WTC11 (cell line): Measurements from ENCODE around the gene PKMYT1. TPM values are rescaled to one million over a fixed set of nuclear protein-coding genes. Genes with fewer than 3 reads are reported as not detected.

Source experiments
- ATAC-seq: fragments of 200-7000 bp; cut with Tn5 transposase; 2 replicates; pipeline ENCODE4 v1.10.0; 2021; ENCODE audit warnings: mild to moderate bottlenecking, moderate library complexity
- CTCF ChIA-PET: fragments of 300-600 bp; sonication (Branson Sonifier 250); formaldehyde crosslinking; loops from one replicate; lab custom pipeline; 2021; ENCODE audit warnings: antibody characterized with exemption; lab: Charles Lee
- POLR2A ChIA-PET: fragments of 350-600 bp; sonication (Branson Sonifier 250); formaldehyde crosslinking; loops from one replicate; lab custom pipeline; 2021; ENCODE audit warnings: antibody characterized with exemption; lab: Charles Lee
- DNase-seq: peaks from one replicate; pipeline ENCODE4 v3.0.0; 2021; ENCODE audit warnings: low spot score
- H3K27ac Mint-ChIP-seq: 2 replicates; pipeline ENCODE4 v1.8.0; 2021; ENCODE audit warnings: mixed read lengths
- H3K27me3 Mint-ChIP-seq: 2 replicates; pipeline ENCODE4 v1.8.0; 2021; ENCODE audit warnings: low read depth, mild to moderate bottlenecking, moderate library complexity, mixed read lengths
- H3K36me3 Mint-ChIP-seq: 2 replicates; pipeline ENCODE4 v1.8.0; 2021; ENCODE audit warnings: mixed read lengths
- H3K4me1 Mint-ChIP-seq: 2 replicates; pipeline ENCODE4 v1.8.0; 2022; ENCODE audit warnings: mixed read lengths
- H3K4me3 Mint-ChIP-seq: 2 replicates; pipeline ENCODE4 v1.8.0; 2021; ENCODE audit warnings: mild to moderate bottlenecking, moderate library complexity, mixed read lengths
- H3K9me3 Mint-ChIP-seq: 2 replicates; pipeline ENCODE4 v1.8.0; 2021; ENCODE audit warnings: mixed read lengths
- CBFB ChIP-seq: sonication (generic); formaldehyde crosslinking; IDR thresholded peaks from 2 replicates; pipeline ENCODE4 v1.8.1; 2022; ENCODE audit warnings: mild to moderate bottlenecking, low read depth, missing genetic modification reagents
- EMX1 ChIP-seq: fragments of 250-450 bp; sonication (Bioruptor Pico); IDR thresholded peaks from 2 replicates; pipeline ENCODE4 v1.8.0; 2021; ENCODE audit warnings: mild to moderate bottlenecking
- FOXJ3 ChIP-seq: sonication (generic); formaldehyde crosslinking; IDR thresholded peaks from 2 replicates; pipeline ENCODE4 v1.9.0; 2021; ENCODE audit warnings: missing genetic modification reagents, mild to moderate bottlenecking, borderline replicate concordance
- FOXP4 ChIP-seq: sonication (generic); formaldehyde crosslinking; IDR thresholded peaks from 2 replicates; pipeline ENCODE4 v1.8.0; 2022; ENCODE audit warnings: mild to moderate bottlenecking, missing genetic modification reagents
- GTF2I ChIP-seq: fragments of 250-450 bp; sonication (Bioruptor Pico); conservative IDR thresholded peaks from 2 replicates; pipeline ENCODE4 v1.4.0; 2021; ENCODE audit warnings: mild to moderate bottlenecking
- IRF2 ChIP-seq: sonication (generic); formaldehyde crosslinking; IDR thresholded peaks from 2 replicates; pipeline ENCODE4 v1.8.0; 2022; ENCODE audit warnings: low read depth, missing genetic modification reagents, borderline replicate concordance
- JUN ChIP-seq: sonication (generic); formaldehyde crosslinking; IDR thresholded peaks from 2 replicates; pipeline ENCODE4 v1.8.0; 2023; ENCODE audit warnings: mild to moderate bottlenecking, missing genetic modification reagents
- MYBL2 ChIP-seq: sonication (generic); formaldehyde crosslinking; IDR thresholded peaks from 2 replicates; pipeline ENCODE4 v1.8.1; 2023; ENCODE audit warnings: mild to moderate bottlenecking, moderate library complexity, missing genetic modification reagents
- NFATC4 ChIP-seq: fragments of 250-450 bp; sonication (Bioruptor Pico); IDR thresholded peaks from 2 replicates; pipeline ENCODE4 v1.9.0; 2021; ENCODE audit warnings: mild to moderate bottlenecking
- NFE2L1 ChIP-seq: sonication (generic); formaldehyde crosslinking; IDR thresholded peaks from 2 replicates; pipeline ENCODE4 v1.8.1; 2023; ENCODE audit warnings: missing genetic modification reagents
- NR1H2 ChIP-seq: sonication (generic); formaldehyde crosslinking; IDR thresholded peaks from 2 replicates; pipeline ENCODE4 v1.9.0; 2021; ENCODE audit warnings: mild to moderate bottlenecking, moderate library complexity, missing genetic modification reagents
- NR3C1 ChIP-seq: sonication (generic); formaldehyde crosslinking; conservative IDR thresholded peaks from 2 replicates; pipeline ENCODE4 v1.8.1; 2023; ENCODE audit warnings: low read depth, mild to moderate bottlenecking, missing genetic modification reagents
- PRDM15 ChIP-seq: sonication (generic); formaldehyde crosslinking; IDR thresholded peaks from 2 replicates; pipeline ENCODE4 v1.8.0; 2022; ENCODE audit warnings: missing genetic modification reagents
- PREB ChIP-seq: sonication (generic); formaldehyde crosslinking; IDR thresholded peaks from 2 replicates; pipeline ENCODE4 v1.8.1; 2022; ENCODE audit warnings: mild to moderate bottlenecking, missing genetic modification reagents, moderate library complexity, borderline replicate concordance
- RELA ChIP-seq: sonication (generic); formaldehyde crosslinking; IDR thresholded peaks from 2 replicates; pipeline ENCODE4 v1.8.1; 2022; ENCODE audit warnings: missing genetic modification reagents, mild to moderate bottlenecking, borderline replicate concordance
- SMAD3 ChIP-seq: sonication (generic); formaldehyde crosslinking; IDR thresholded peaks from 2 replicates; pipeline ENCODE4 v1.8.0; 2022; ENCODE audit warnings: missing genetic modification reagents, mild to moderate bottlenecking, borderline replicate concordance
- TEAD1 ChIP-seq: sonication (generic); formaldehyde crosslinking; IDR thresholded peaks from 2 replicates; pipeline ENCODE4 v1.8.0; 2022; ENCODE audit warnings: mild to moderate bottlenecking, missing genetic modification reagents
- USF1 ChIP-seq: sonication (generic); formaldehyde crosslinking; IDR thresholded peaks from 2 replicates; pipeline ENCODE4 v1.8.0; 2022; ENCODE audit warnings: mild to moderate bottlenecking, missing genetic modification reagents
- ZMAT4 ChIP-seq: fragments of 250-450 bp; sonication (Bioruptor Pico); IDR thresholded peaks from 2 replicates; pipeline ENCODE4 v1.9.0; 2021; ENCODE audit warnings: mild to moderate bottlenecking
- ZNF219 ChIP-seq: sonication (generic); formaldehyde crosslinking; IDR thresholded peaks from 2 replicates; pipeline ENCODE4 v1.8.0; 2023; ENCODE audit warnings: missing genetic modification reagents, mild to moderate bottlenecking, borderline replicate concordance
- ZNF671 ChIP-seq: fragments of 250-450 bp; sonication (Bioruptor Pico); IDR thresholded peaks from 2 replicates; pipeline ENCODE4 v1.8.0; 2021; ENCODE audit warnings: mild to moderate bottlenecking
- total RNA-seq: library from RNA; stranded (reverse); gene quantifications from 3 replicates; pipeline ENCODE4 v1.2.3, GENCODE V29; 2021

The PKMYT1 gene
- total RNA-seq, 1 experiment from 2014 or later, result 120 TPM

- POLR2A ChIA-PET, result interaction anchor here (0.6 to 17.1 kb wide), 3 partner anchors 19 to 73 kb away, joined by 4 to 502 read pairs (median 5); partner anchors contain the start of gene CLDN9
Observed at GRCh38 chr16:3025032-3026002, 45.1 kb upstream of the PKMYT1 start.

GRCh38 chr16:3023669-3024478, 43.6 kb upstream of the PKMYT1 start, which contains the start of the genes HCFC1R1 and THOC6:
Gene HCFC1R1, minus strand, starts transcription at chr16:3023942. Its CDS starts 1 bp downstream, at chr16:3023941.
Gene THOC6, plus strand, starts transcription at chr16:3024035. Its CDS starts 292 bp downstream, at chr16:3024327.
- Mint-ChIP-seq H3K27ac (peak within 1 kb of the TSS; percentile 99), H3K36me3 (peaks cover 19% of the 10 kb centered on the region), H3K4me1 (peaks cover 37% of the 10 kb centered on the region), H3K9me3 (no peaks in the 10 kb centered on the region), H3K27me3 (peaks cover 2% of the 10 kb centered on the region; the same call in 1 of the 2 replicates), H3K4me3 (peak within 1 kb of the TSS; percentile 86)
- DNase-seq, result peak; percentile 98
- peak; percentile 47 for ATAC-seq
- POLR2A ChIA-PET, result interaction anchor here (0.6 to 17.1 kb wide), 6 partner anchors 10 to 76 kb away, joined by 3 to 502 read pairs (median 4); partner anchors contain the start of genes CLDN9 and ZSCAN10
- CTCF ChIA-PET, result interaction anchor here (0.6 to 8.6 kb wide), 11 partner anchors 7 to 127 kb away, joined by 3 to 360 read pairs (median 6); partner anchors contain the start of genes CLDN9 and ZSCAN10
- TF ChIP-seq JUN (CRISPR knock-in tag) (no peak), GTF2I (no peak), PREB (CRISPR knock-in tag) (no peak), TEAD1 (CRISPR knock-in tag) (peak; percentile 44; the same call in 1 of the 2 replicates), FOXP4 (CRISPR knock-in tag) (0 out of 2 replicates have a peak, but pooled peaks have one; percentile 16), CBFB (CRISPR knock-in tag) (no peak), ZNF671 (peak; percentile 83; the same call in 1 of the 2 replicates), EMX1 (peak; percentile 41; the same call in 1 of the 2 replicates), ZNF219 (CRISPR knock-in tag) (peak; percentile 76; the same call in 1 of the 2 replicates), MYBL2 (peak; percentile 47; the same call in 1 of the 2 replicates), IRF2 (no peak), NR3C1 (no peak), RELA (CRISPR knock-in tag) (0 out of 2 replicates have a peak, but pooled peaks have one; percentile 79), USF1 (CRISPR knock-in tag) (peak; percentile 98), ZMAT4 (CRISPR knock-in tag) (peak; percentile 75), NFATC4 (CRISPR knock-in tag) (peak; percentile 85), NFE2L1 (CRISPR knock-in tag) (no peak), PRDM15 (CRISPR knock-in tag) (no peak)

More at GRCh38 chr16:3025032-3026002, 45.1 kb upstream of the PKMYT1 start:
- Mint-ChIP-seq H3K36me3 (peaks cover 23% of the 10 kb centered on the region), H3K27ac (no peak overlapping the region), H3K4me1 (peaks cover 35% of the 10 kb centered on the region), H3K4me3 (peak overlapping the region; percentile 86), H3K9me3 (no peaks in the 10 kb centered on the region), H3K27me3 (no peaks in the 10 kb centered on the region)
- DNase-seq (no peak), ATAC-seq (no peak)
- no peak for TF ChIP-seq FOXJ3 (CRISPR knock-in tag)
- no peak for TF ChIP-seq NR1H2 (CRISPR knock-in tag)
- TF ChIP-seq SMAD3 (CRISPR knock-in tag), result no peak
- TF ChIP-seq USF1 (CRISPR knock-in tag), result 0 out of 2 replicates have a peak, but pooled peaks have one; percentile 19
- CTCF ChIA-PET, result interaction anchor here (0.6 to 8.6 kb wide), 4 partner anchors 18 to 124 kb away, joined by 3 to 360 read pairs (median 8); partner anchors contain the start of gene CLDN9
